ENCODE results near the gene ABHD5.

Gene ABHD5

DNA sequence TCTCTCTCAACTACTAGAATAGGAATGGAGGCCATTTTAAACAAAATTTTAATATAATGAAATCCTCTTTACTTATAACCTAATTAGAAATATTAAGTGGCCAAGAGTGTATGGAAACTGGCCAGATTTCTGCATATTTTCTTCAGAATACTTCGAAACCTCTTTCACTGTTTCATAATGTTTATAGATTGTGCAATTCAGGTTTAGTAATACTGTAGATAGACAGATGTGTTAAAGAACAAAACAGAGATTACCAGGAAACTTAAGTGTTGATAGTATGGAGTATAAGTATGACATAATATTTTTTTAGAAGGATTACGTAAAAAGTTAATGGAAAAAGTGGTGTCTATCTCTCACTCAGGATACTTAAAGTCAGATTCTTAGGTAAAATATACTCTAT lies 4.7 kb downstream of the ABHD5 start:
- H3K36me3 Mint-ChIP-seq (ENCODE audit: low read depth), result no peaks in the 10 kb centered on the region
- no peak overlapping the region for H3K4me3 Mint-ChIP-seq
- DNase-seq, result no peak
- no peak for TF ChIP-seq CTCF (IDR thresholded peaks at IDR 0.05)
- no peak overlapping the region for H3K27ac Mint-ChIP-seq
- peaks cover 4% of the 10 kb centered on the region for H3K27me3 Mint-ChIP-seq (ENCODE audit: low read depth, poor library complexity)
- H3K9me3 Mint-ChIP-seq, result no peaks in the 10 kb centered on the region
- H3K4me1 Mint-ChIP-seq, result peaks cover 27% of the 10 kb centered on the region

DNA sequence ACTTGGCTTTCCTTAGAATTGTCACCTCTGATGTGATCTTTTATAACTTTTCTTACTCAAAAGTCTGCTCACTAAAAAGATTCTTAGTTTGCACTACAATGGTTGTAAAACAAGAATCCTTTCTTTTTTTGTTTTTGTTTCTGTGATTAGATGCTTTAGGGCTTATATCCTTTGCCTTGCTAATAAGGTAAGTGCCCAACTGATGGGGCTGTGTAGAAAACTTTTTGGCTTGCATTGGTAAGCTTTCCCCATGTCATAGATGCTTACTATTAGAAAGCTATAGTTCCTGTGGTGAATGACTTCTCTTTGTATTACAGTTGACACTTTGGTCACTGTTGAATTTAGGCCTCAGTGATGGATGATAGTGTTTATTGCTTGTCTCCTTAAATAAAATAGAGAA lies 5.1 kb downstream of the ABHD5 start:
- H3K9me3 Mint-ChIP-seq, result no peaks in the 10 kb centered on the region
- H3K27ac Mint-ChIP-seq, result no peak overlapping the region
- no peak for DNase-seq
- peaks cover 3% of the 10 kb centered on the region for H3K27me3 Mint-ChIP-seq (ENCODE audit: low read depth, poor library complexity)
- no peak overlapping the region for H3K4me3 Mint-ChIP-seq
- TF ChIP-seq CTCF (IDR thresholded peaks at IDR 0.05), result no peak
- H3K4me1 Mint-ChIP-seq, result peaks cover 25% of the 10 kb centered on the region
- no peaks in the 10 kb centered on the region for H3K36me3 Mint-ChIP-seq (ENCODE audit: low read depth)

GRCh38 chr3:43696441-43696840 lies 5.7 kb downstream of the ABHD5 start:
- Mint-ChIP-seq H3K4me3 (no peak overlapping the region), H3K4me1 (peaks cover 24% of the 10 kb centered on the region), H3K27me3 (ENCODE audit: low read depth, poor library complexity) (peaks cover 3% of the 10 kb centered on the region), H3K9me3 (no peaks in the 10 kb centered on the region), H3K36me3 (ENCODE audit: low read depth) (no peaks in the 10 kb centered on the region), H3K27ac (no peak overlapping the region)
- no peak for DNase-seq
- no peak for TF ChIP-seq CTCF (IDR thresholded peaks at IDR 0.05)

GRCh38 chr3:43696881-43697280 lies 6.1 kb downstream of the ABHD5 start:
- Mint-ChIP-seq H3K36me3 (ENCODE audit: low read depth) (no peaks in the 10 kb centered on the region), H3K4me1 (peaks cover 20% of the 10 kb centered on the region), H3K27ac (no peak overlapping the region), H3K27me3 (ENCODE audit: low read depth, poor library complexity) (peaks cover 3% of the 10 kb centered on the region), H3K4me3 (no peak overlapping the region), H3K9me3 (no peaks in the 10 kb centered on the region)
- no peak for TF ChIP-seq CTCF (IDR thresholded peaks at IDR 0.05)
- DNase-seq, result no peak

DNA sequence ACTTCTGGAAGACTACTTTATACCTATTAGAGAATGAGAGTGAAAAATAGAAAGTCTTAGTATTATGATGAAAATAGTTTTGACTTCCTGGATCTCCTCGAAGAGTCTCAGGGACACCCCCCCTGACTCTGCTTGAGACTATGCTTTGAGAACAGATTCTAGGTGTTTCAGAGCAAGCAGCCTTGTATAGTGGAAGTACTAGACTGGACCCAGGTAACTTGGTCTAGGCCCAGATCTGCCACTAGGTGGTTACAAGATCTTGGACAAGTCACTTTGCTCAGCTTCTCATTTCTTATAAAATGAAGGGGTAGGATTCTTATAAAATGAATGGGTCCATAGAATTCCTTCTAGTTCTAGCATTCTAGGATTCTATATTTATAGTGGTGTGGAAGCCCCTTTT lies 9.1 kb downstream of the ABHD5 start:
- DNase-seq, result no peak
- H3K27ac Mint-ChIP-seq, result no peak overlapping the region
- no peak for TF ChIP-seq CTCF (IDR thresholded peaks at IDR 0.05)
- peaks cover 3% of the 10 kb centered on the region for H3K27me3 Mint-ChIP-seq (ENCODE audit: low read depth, poor library complexity)
- no peaks in the 10 kb centered on the region for H3K9me3 Mint-ChIP-seq
- no peak overlapping the region for H3K4me3 Mint-ChIP-seq
- no peaks in the 10 kb centered on the region for H3K36me3 Mint-ChIP-seq (ENCODE audit: low read depth)
- H3K4me1 Mint-ChIP-seq, result no peaks in the 10 kb centered on the region

- H3K4me3 Mint-ChIP-seq, result no peak overlapping the region
- no peaks in the 10 kb centered on the region for H3K4me1 Mint-ChIP-seq
- DNase-seq, result no peak
Observed at GRCh38 chr3:43704697-43705096, 14.0 kb downstream of the ABHD5 start.

More at GRCh38 chr3:43704697-43705096, 14.0 kb downstream of the ABHD5 start:
- H3K9me3 Mint-ChIP-seq, result no peaks in the 10 kb centered on the region
- H3K27ac Mint-ChIP-seq, result no peak overlapping the region
- H3K36me3 Mint-ChIP-seq (ENCODE audit: low read depth), result no peaks in the 10 kb centered on the region
- TF ChIP-seq CTCF (IDR thresholded peaks at IDR 0.05), result no peak
- no peaks in the 10 kb centered on the region for H3K27me3 Mint-ChIP-seq (ENCODE audit: low read depth, poor library complexity)
